Measurements from ENCODE around the gene ADGRB3.

ADGRB3 gene

GRCh38 chr6:69019832-69020231 lies 384.8 kb downstream of the ADGRB3 start:
- Histone ChIP-seq H3K27ac (no peak overlapping the region), H3K9me3 (no peaks in the 10 kb centered on the region), H3K4me3 (ENCODE audit: low read depth in 1 of 2, low read length in 1 of 2) (no peak overlapping the region), H3K36me3 (no peaks in the 10 kb centered on the region), H3K27me3 (no peaks in the 10 kb centered on the region), H3K4me1 (ENCODE audit: control insufficient read depth in 1 of 2, insufficient read depth in 1 of 2, low read depth in 1 of 2, low read length in 1 of 2) (no peaks in the 10 kb centered on the region)
- TF ChIP-seq CTCF (IDR thresholded peaks at IDR 0.05): no peak

GRCh38 chr6:69022993-69023392 lies 387.9 kb downstream of the ADGRB3 start:
- Histone ChIP-seq H3K27me3 (no peaks in the 10 kb centered on the region), H3K36me3 (no peaks in the 10 kb centered on the region), H3K9me3 (no peaks in the 10 kb centered on the region), H3K4me3 (ENCODE audit: low read depth in 1 of 2, low read length in 1 of 2) (no peak overlapping the region), H3K27ac (no peak overlapping the region), H3K4me1 (ENCODE audit: control insufficient read depth in 1 of 2, insufficient read depth in 1 of 2, low read depth in 1 of 2, low read length in 1 of 2) (no peaks in the 10 kb centered on the region)
- TF ChIP-seq CTCF (IDR thresholded peaks at IDR 0.05): no peak

GRCh38 chr6:69026243-69026642 lies 391.2 kb downstream of the ADGRB3 start:
- no peaks in the 10 kb centered on the region for H3K9me3 ChIP-seq
- no peak overlapping the region for H3K27ac ChIP-seq

GRCh38 chr6:69026715-69027114 lies 391.6 kb downstream of the ADGRB3 start:
- no peak overlapping the region for H3K27ac ChIP-seq
- H3K9me3 ChIP-seq: no peaks in the 10 kb centered on the region
- H3K27me3 ChIP-seq: no peaks in the 10 kb centered on the region
- H3K36me3 ChIP-seq: no peaks in the 10 kb centered on the region
- no peak overlapping the region for H3K4me3 ChIP-seq (ENCODE audit: low read depth in 1 of 2, low read length in 1 of 2)
- H3K4me1 ChIP-seq (ENCODE audit: control insufficient read depth in 1 of 2, insufficient read depth in 1 of 2, low read depth in 1 of 2, low read length in 1 of 2): no peaks in the 10 kb centered on the region
- TF ChIP-seq CTCF (IDR thresholded peaks at IDR 0.05): no peak

More at GRCh38 chr6:69026243-69026642, 391.2 kb downstream of the ADGRB3 start:
- TF ChIP-seq CTCF (IDR thresholded peaks at IDR 0.05): no peak
- no peak overlapping the region for H3K4me3 ChIP-seq (ENCODE audit: low read depth in 1 of 2, low read length in 1 of 2)
- H3K4me1 ChIP-seq (ENCODE audit: control insufficient read depth in 1 of 2, insufficient read depth in 1 of 2, low read depth in 1 of 2, low read length in 1 of 2): no peaks in the 10 kb centered on the region
- no peaks in the 10 kb centered on the region for H3K36me3 ChIP-seq
- no peaks in the 10 kb centered on the region for H3K27me3 ChIP-seq

- no peak for TF ChIP-seq CTCF (IDR thresholded peaks at IDR 0.05)
- no peak overlapping the region for H3K27ac ChIP-seq
- H3K9me3 ChIP-seq: no peaks in the 10 kb centered on the region
- no peak overlapping the region for H3K4me3 ChIP-seq (ENCODE audit: low read depth in 1 of 2, low read length in 1 of 2)
- H3K27me3 ChIP-seq: no peaks in the 10 kb centered on the region
- H3K36me3 ChIP-seq: no peaks in the 10 kb centered on the region
- no peaks in the 10 kb centered on the region for H3K4me1 ChIP-seq (ENCODE audit: control insufficient read depth in 1 of 2, insufficient read depth in 1 of 2, low read depth in 1 of 2, low read length in 1 of 2)
Measured at GRCh38 chr6:69027861-69028260, 392.8 kb downstream of the ADGRB3 start.

GRCh38 chr6:69038841-69039240 lies 403.8 kb downstream of the ADGRB3 start:
- no peak overlapping the region for H3K4me3 ChIP-seq (ENCODE audit: low read depth in 1 of 2, low read length in 1 of 2)
- H3K9me3 ChIP-seq: no peaks in the 10 kb centered on the region
- H3K4me1 ChIP-seq (ENCODE audit: control insufficient read depth in 1 of 2, insufficient read depth in 1 of 2, low read depth in 1 of 2, low read length in 1 of 2): no peaks in the 10 kb centered on the region
- TF ChIP-seq CTCF (IDR thresholded peaks at IDR 0.05): no peak
- H3K27me3 ChIP-seq: no peaks in the 10 kb centered on the region
- H3K36me3 ChIP-seq: no peaks in the 10 kb centered on the region
- H3K27ac ChIP-seq: no peak overlapping the region

All from neutrophil (primary cell).